GM10266 (cell line): ENCODE data around the gene UMODL1.

Source experiments
- DNase-seq: peaks from one replicate; pipeline ENCODE4 v3.0.0; 2012; ENCODE audit errors: extremely low spot score
- CTCF ChIP-seq: IDR thresholded peaks from 2 replicates; pipeline ENCODE4 v1.5.1; 2012; ENCODE audit warnings: mild to moderate bottlenecking, low read depth; ENCODE audit not compliant: control insufficient read depth, insufficient read depth; ENCODE audit errors: missing control alignments

Gene UMODL1

GRCh38 chr21:42117967-42118780 lies 47.1 kb downstream of the UMODL1 start:
- no peak for DNase-seq
- no peak for TF ChIP-seq CTCF

- no peak for TF ChIP-seq CTCF
- DNase-seq = no peak
Measured at GRCh38 chr21:42118901-42119300, 47.8 kb downstream of the UMODL1 start.

- TF ChIP-seq CTCF = no peak
- DNase-seq = no peak
Measured at GRCh38 chr21:42120101-42120902, 49.2 kb downstream of the UMODL1 start.

GRCh38 chr21:42120903-42121535 lies 49.9 kb downstream of the UMODL1 start:
- DNase-seq = no peak
- no peak for TF ChIP-seq CTCF

GRCh38 chr21:42121794-42122193 lies 50.7 kb downstream of the UMODL1 start:
- no peak for TF ChIP-seq CTCF
- DNase-seq = no peak

- TF ChIP-seq CTCF = no peak
- DNase-seq = no peak
Measured at GRCh38 chr21:42122398-42122797, 51.3 kb downstream of the UMODL1 start.
